Spleen (tissue), 11 donors: Measurements from ENCODE around the gene CCDC92. TPM values are rescaled to one million over a fixed set of nuclear protein-coding genes. Genes with fewer than 3 reads are reported as not detected.
A peak's percentile ranks its signal among the peaks of the same experiment; 100 is the strongest.

Experiments
- DNase-seq: peaks from one replicate; pipeline ENCODE4 v3.0.0-alpha.2; 2020
- H3K27ac ChIP-seq, 8 donors: fragments of 200-600 bp; sonication (generic) in 7 of 8; 1 replicate in 4 of 8; 2 replicates in 4 of 8; pipeline versions ENCODE4 v1.5.0 to v1.8.0; 2016 to 2021; ENCODE audit warnings: inconsistent platforms in 4 of 8, mild to moderate bottlenecking in 4 of 8, moderate library complexity in 1 of 8
- H3K27me3 ChIP-seq, 7 donors: fragments of 200-600 bp; sonication (generic) in 6 of 7; replicated peaks in 1 of 7; 1 replicate in 4 of 7; 2 replicates in 3 of 7; pipeline versions ENCODE4 v1.5.0 to v1.8.0; 2016 to 2021; ENCODE audit warnings: inconsistent platforms in 3 of 7, mild to moderate bottlenecking in 1 of 7
- H3K36me3 ChIP-seq, 6 donors: fragments of 200-600 bp; sonication (generic) in 5 of 6; 1 replicate in 4 of 6; 2 replicates in 2 of 6; pipeline versions ENCODE4 v1.5.0 to v1.8.0; 2016 to 2021; ENCODE audit warnings: inconsistent platforms in 2 of 6
- H3K4me1 ChIP-seq, 6 donors: fragments of 200-600 bp; sonication (generic) in 5 of 6; 1 replicate in 3 of 6; 2 replicates in 3 of 6; pipeline versions ENCODE4 v1.5.0 to v1.8.0; 2016 to 2021; ENCODE audit warnings: inconsistent platforms in 3 of 6
- H3K4me3 ChIP-seq, 8 donors: fragments of 200-600 bp; sonication (generic) in 7 of 8; 1 replicate in 4 of 8; 2 replicates in 4 of 8; pipeline versions ENCODE4 v1.5.0 to v1.8.0; 2016 to 2021; ENCODE audit warnings: inconsistent platforms in 4 of 8, mild to moderate bottlenecking in 4 of 8, moderate library complexity in 2 of 8
- H3K9me3 ChIP-seq, 8 donors: fragments of 200-600 bp; sonication (generic) in 7 of 8; 1 replicate in 4 of 8; 2 replicates in 4 of 8; pipeline versions ENCODE4 v1.5.0 to v1.8.0; 2016 to 2021; ENCODE audit warnings: inconsistent platforms in 4 of 8
- CTCF ChIP-seq, 11 experiments: fragments of 200-600 bp in 7 of 11; fragments of 450-650 bp in 4 of 11; sonication (generic) in 4 of 11; IDR thresholded peaks in 8 of 11; conservative IDR thresholded peaks in 3 of 11; 1 replicate in 7 of 11; 2 replicates in 4 of 11; pipeline versions ENCODE4 v1.4.0 to v1.8.0; 2016 to 2021; ENCODE audit warnings: antibody characterized with exemption in 11 of 11, inconsistent platforms in 4 of 11, mild to moderate bottlenecking in 1 of 11
- POLR2A ChIP-seq, 3 donors: fragments of 450-650 bp; IDR thresholded peaks; one replicate each; pipeline ENCODE4 v1.5.1; 2017; ENCODE audit warnings: antibody characterized with exemption in 3 of 3, mild to moderate bottlenecking in 1 of 3
- POLR2AphosphoS5 ChIP-seq, 3 donors: sonication (generic); formaldehyde crosslinking; IDR thresholded peaks; one replicate each; pipeline ENCODE4 v1.5.1; 2017; ENCODE audit warnings: antibody characterized with exemption in 3 of 3
- WGBS, 5 donors: extraction: QIAGEN DNeasy Blood & Tissue Kit in 3 of 5; methylation state at CpG; one replicate each; pipeline versions ENCODE4 v1.1.5 to v1.1.7; 2013 to 2018; 5-methylcytosine and 5-hydroxymethylcytosine counted together
- intact Hi-C: fragments of 100-400 bp; cut with DNase I; formaldehyde crosslinking; loops from one replicate; pipeline ENCODE4 v1.15.0; 2023; ENCODE audit warnings: low total_unique reads
- polyA plus RNA-seq, 3 donors: library from polyadenylated mRNA; stranded (reverse); fragments of 200-250 nt; gene quantifications; one replicate each; pipeline ENCODE4 v1.2.1, GENCODE V29; 2013
- total RNA-seq, 7 donors: library from RNA; depleted of rRNA in 3 of 7; stranded (reverse); fragments of >200 nt in 3 of 7; fragmentation: NEBNext Ultra II Directional in 4 of 7; extraction: Animal tissue kit (Norgen Biotek cat#: 25700) in 4 of 7; gene quantifications; one replicate each; pipeline versions ENCODE4 v1.1.0 to v1.2.1, GENCODE V29; 2016 to 2021
- donor health status: healthy with polysubstance abuse.
- donor health status: DM: no; HTN: no; CAD: no; lungs with moderate emphysema.
- donor health status: DM: no; HTN: no; CAD: no.
- donor health status: Bipolar disorder and iron deficiency.
- donor health status: healthy.
- donor health status: DM: no; HTN: no; CAD: no.
- donor health status: DM: yes; HTN: yes; CAD: no.

The CCDC92 gene
- total and polyA plus RNA-seq, 10 donors: 16.0 to 36.7 (median 27.8) TPM

- no peak for DNase-seq
- Histone ChIP-seq H3K9me3 (no peaks in the 10 kb centered on the region), H3K4me3 (no peak overlapping the region), H3K27me3 (no peaks in the 10 kb centered on the region), H3K4me1 (peaks cover 5 to 24% (median 16%) of the 10 kb centered on the region in 6 donors), H3K36me3 (peaks cover 0 to 37% (median 11%) of the 10 kb centered on the region in 6 donors), H3K27ac (no peak overlapping the region)
- no peak for TF ChIP-seq POLR2A (IDR thresholded peaks at IDR 0.05)
- peak in 1 of 3 donors; percentile 21 for TF ChIP-seq POLR2AphosphoS5 (IDR thresholded peaks at IDR 0.05)
- WGBS, 5 donors: 71 to 80% (median 77%) methylated on average over 10 to 11 of the region's 11 CpGs
- intact Hi-C loops: no loop called here
Measured at GRCh38 chr12:123934016-123934620, 38.5 kb downstream of the CCDC92 start.

- WGBS, 5 donors: 90 to 94% (median 92%) methylated on average over 14 of the region's 14 CpGs
- intact Hi-C loops: no loop called here
- no peak for DNase-seq
- H3K27ac ChIP-seq: no peak overlapping the region
- no peak overlapping the region for H3K4me3 ChIP-seq
- no peaks in the 10 kb centered on the region for H3K9me3 ChIP-seq
- peaks cover 0 to 36% (median 11%) of the 10 kb centered on the region in 6 donors for H3K36me3 ChIP-seq
- peaks cover 0 to 2% (median 0%) of the 10 kb centered on the region in 7 donors for H3K27me3 ChIP-seq
- TF ChIP-seq CTCF (IDR thresholded peaks at IDR 0.05 in 8 of 11, conservative IDR thresholded peaks at IDR 0.05 in 3 of 11) (no peak), POLR2AphosphoS5 (IDR thresholded peaks at IDR 0.05) (peak in 1 of 3 donors; percentile 38)
- H3K4me1 ChIP-seq: peaks cover 0 to 16% (median 11%) of the 10 kb centered on the region in 6 donors
Measured at GRCh38 chr12:123933214-123933613, 39.4 kb downstream of the CCDC92 start.

- no peak overlapping the region for H3K27ac ChIP-seq
- intact Hi-C loops: no loop called here
- TF ChIP-seq POLR2AphosphoS5 (IDR thresholded peaks at IDR 0.05): no peak
- no peak for TF ChIP-seq CTCF (IDR thresholded peaks at IDR 0.05 in 8 of 11, conservative IDR thresholded peaks at IDR 0.05 in 3 of 11)
- no peak for TF ChIP-seq POLR2A (IDR thresholded peaks at IDR 0.05)
- 78 to 89% (median 85%) methylated on average over 14 of the region's 14 CpGs for WGBS, 5 donors
- H3K27me3 ChIP-seq: peaks cover 0 to 14% (median 0%) of the 10 kb centered on the region in 7 donors
- H3K36me3 ChIP-seq: peaks cover 0 to 28% (median 7%) of the 10 kb centered on the region in 6 donors
- DNase-seq: no peak
- no peaks in the 10 kb centered on the region for H3K9me3 ChIP-seq
- H3K4me3 ChIP-seq: no peak overlapping the region
- peaks cover 0 to 8% (median 0%) of the 10 kb centered on the region in 6 donors for H3K4me1 ChIP-seq
Measured at GRCh38 chr12:123931686-123932321, 40.8 kb downstream of the CCDC92 start.

GRCh38 chr12:123929946-123930583, 42.6 kb downstream of the CCDC92 start:
- no peaks in the 10 kb centered on the region for H3K9me3 ChIP-seq
- H3K36me3 ChIP-seq: peaks cover 0 to 12% (median 0%) of the 10 kb centered on the region in 6 donors
- H3K4me3 ChIP-seq: no peak overlapping the region
- 79 to 90% (median 84%) methylated on average over 7 to 9 of the region's 9 CpGs for WGBS, 5 donors
- no peak for DNase-seq
- intact Hi-C loops: no loop called here
- TF ChIP-seq CTCF (IDR thresholded peaks at IDR 0.05 in 8 of 11, conservative IDR thresholded peaks at IDR 0.05 in 3 of 11): no peak
- no peak for TF ChIP-seq POLR2A (IDR thresholded peaks at IDR 0.05)
- TF ChIP-seq POLR2AphosphoS5 (IDR thresholded peaks at IDR 0.05): no peak
- H3K27ac ChIP-seq: no peak overlapping the region
- peaks cover 0 to 20% (median 0%) of the 10 kb centered on the region in 7 donors for H3K27me3 ChIP-seq
- peaks cover 0 to 8% (median 0%) of the 10 kb centered on the region in 6 donors for H3K4me1 ChIP-seq
